Neural progenitor cell (in vitro differentiated cells): ENCODE data around the gene HPCA. TPM values are rescaled to one million over a fixed set of nuclear protein-coding genes. Genes with fewer than 3 reads are reported as not detected.

Experiments used
- DNase-seq: peaks from one replicate; pipeline ENCODE4 v3.0.0-alpha.2; 2016; ENCODE audit warnings: low spot score
- H2AFZ ChIP-seq: fragments of 200-600 bp; sonication (generic); replicated peaks from 2 replicates; pipeline ENCODE4 v1.6.1; 2016; ENCODE audit warnings: antibody characterized with exemption
- H3F3A ChIP-seq: fragments of 200-600 bp; sonication (generic); 2 replicates; pipeline ENCODE4 v1.6.1; 2016; ENCODE audit warnings: antibody characterized with exemption, low read depth
- H3K27ac ChIP-seq: fragments of 200-600 bp; sonication (generic); 2 replicates; pipeline ENCODE4 v1.5.1; 2016; ENCODE audit warnings: mild to moderate bottlenecking
- H3K27me3 ChIP-seq: fragments of 200-600 bp; sonication (generic); 2 replicates; pipeline ENCODE4 v1.6.1; 2016; ENCODE audit warnings: mild to moderate bottlenecking, moderate library complexity
- H3K36me3 ChIP-seq: fragments of 200-600 bp; sonication (generic); 2 replicates; pipeline ENCODE4 v1.5.1; 2016
- H3K4me1 ChIP-seq: fragments of 200-600 bp; sonication (generic); 2 replicates; pipeline ENCODE4 v1.6.1; 2016; ENCODE audit warnings: mixed run types
- H3K4me2 ChIP-seq: fragments of 200-600 bp; sonication (generic); 2 replicates; pipeline ENCODE4 v1.6.1; 2016
- H3K4me3 ChIP-seq: fragments of 200-600 bp; sonication (generic); 2 replicates; pipeline ENCODE4 v1.5.1; 2016
- H3K79me2 ChIP-seq: fragments of 200-600 bp; sonication (generic); 2 replicates; pipeline ENCODE4 v1.6.1; 2016; ENCODE audit warnings: low read depth
- H3K9ac ChIP-seq: fragments of 200-600 bp; sonication (generic); 2 replicates; pipeline ENCODE4 v1.6.1; 2016
- H3K9me3 ChIP-seq: fragments of 200-600 bp; sonication (generic); 2 replicates; pipeline ENCODE4 v1.5.1; 2016; ENCODE audit warnings: low read depth
- H4K20me1 ChIP-seq: fragments of 200-600 bp; sonication (generic); 2 replicates; pipeline ENCODE4 v1.6.1; 2016; ENCODE audit warnings: low read depth
- H3K27ac Mint-ChIP-seq: 3 replicates; pipeline ENCODE4 v1.8.0; 2021; ENCODE audit warnings: mixed read lengths
- H3K27me3 Mint-ChIP-seq: 2 replicates; pipeline ENCODE4 v1.8.0; 2022; ENCODE audit warnings: low read depth, mild to moderate bottlenecking, inconsistent platforms, moderate library complexity, mixed read lengths; ENCODE audit not compliant: insufficient read depth
- H3K36me3 Mint-ChIP-seq: 3 replicates; pipeline ENCODE4 v1.8.0; 2021; ENCODE audit warnings: mixed read lengths
- H3K4me1 Mint-ChIP-seq: 3 replicates; pipeline ENCODE4 v1.8.0; 2021; ENCODE audit warnings: mixed read lengths
- H3K4me3 Mint-ChIP-seq: 3 replicates; pipeline ENCODE4 v1.8.0; 2021; ENCODE audit warnings: mild to moderate bottlenecking, moderate library complexity, mixed read lengths
- H3K9me3 Mint-ChIP-seq: 3 replicates; pipeline ENCODE4 v1.8.0; 2020; ENCODE audit warnings: mixed read lengths
- EZH2 ChIP-seq: fragments of 200-600 bp; sonication (generic); IDR thresholded peaks from 2 replicates; pipeline ENCODE4 v1.6.1; 2017; ENCODE audit warnings: antibody characterized with exemption, mild to moderate bottlenecking, moderate library complexity
- EZH2phosphoT487 ChIP-seq: fragments of 200-600 bp; sonication (generic); IDR thresholded peaks from 2 replicates; pipeline ENCODE4 v1.6.1; 2017; ENCODE audit warnings: antibody characterized with exemption
- total RNA-seq: library from RNA; depleted of rRNA; stranded (reverse); fragments of >200 nt; gene quantifications from 2 replicates; pipeline ENCODE4 v1.2.3, GENCODE V29; 2015; ENCODE audit warnings: low replicate concordance
- TF ChIP-seq, protein P1 (sequence below): fragments of 200-600 bp; sonication (generic); IDR thresholded peaks from 2 replicates; pipeline ENCODE4 v1.5.1; 2017; ENCODE audit warnings: antibody characterized with exemption, mild to moderate bottlenecking

The HPCA gene
- total RNA-seq, 1 donor from 2014 or later = not detected

DNA sequence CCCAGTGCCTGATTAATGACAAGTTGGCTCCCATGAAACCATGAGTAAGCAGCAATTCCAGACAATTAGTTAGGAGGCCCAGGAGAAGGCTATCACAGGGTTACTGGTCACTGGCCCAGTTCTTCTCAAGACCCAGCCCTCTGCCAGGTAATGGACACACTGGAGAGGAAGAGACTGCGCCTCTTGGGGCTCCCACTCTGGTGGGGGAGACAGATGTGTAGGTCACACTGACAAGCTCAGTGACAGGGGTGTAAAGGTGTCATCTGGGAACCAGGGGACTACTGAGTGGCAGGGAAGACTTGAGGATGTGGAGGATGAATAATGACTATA is 4.9 kb downstream of the HPCA start:
- H3K27me3 Mint-ChIP-seq = peaks cover 38% of the 10 kb centered on the region
- H3K4me1 Mint-ChIP-seq = peaks cover 20% of the 10 kb centered on the region
- Histone ChIP-seq H4K20me1 (peaks cover 38% of the 10 kb centered on the region), H3K79me2 (no peaks in the 10 kb centered on the region), H3K4me1 (peaks cover 16% of the 10 kb centered on the region), H3K9ac (no peak overlapping the region), H3K36me3 (no peaks in the 10 kb centered on the region), H3F3A (peaks cover 17% of the 10 kb centered on the region), H2AFZ (no peak overlapping the region), H3K9me3 (no peaks in the 10 kb centered on the region), H3K27me3 (peaks cover 65% of the 10 kb centered on the region), H3K4me2 (no peak overlapping the region), H3K27ac (no peak overlapping the region), H3K4me3 (no peak overlapping the region)
- no peak overlapping the region for H3K4me3 Mint-ChIP-seq
- H3K9me3 Mint-ChIP-seq = no peaks in the 10 kb centered on the region
- TF ChIP-seq EZH2phosphoT487 (no peak), EZH2 (no peak)
- TF ChIP-seq, protein P1, sequence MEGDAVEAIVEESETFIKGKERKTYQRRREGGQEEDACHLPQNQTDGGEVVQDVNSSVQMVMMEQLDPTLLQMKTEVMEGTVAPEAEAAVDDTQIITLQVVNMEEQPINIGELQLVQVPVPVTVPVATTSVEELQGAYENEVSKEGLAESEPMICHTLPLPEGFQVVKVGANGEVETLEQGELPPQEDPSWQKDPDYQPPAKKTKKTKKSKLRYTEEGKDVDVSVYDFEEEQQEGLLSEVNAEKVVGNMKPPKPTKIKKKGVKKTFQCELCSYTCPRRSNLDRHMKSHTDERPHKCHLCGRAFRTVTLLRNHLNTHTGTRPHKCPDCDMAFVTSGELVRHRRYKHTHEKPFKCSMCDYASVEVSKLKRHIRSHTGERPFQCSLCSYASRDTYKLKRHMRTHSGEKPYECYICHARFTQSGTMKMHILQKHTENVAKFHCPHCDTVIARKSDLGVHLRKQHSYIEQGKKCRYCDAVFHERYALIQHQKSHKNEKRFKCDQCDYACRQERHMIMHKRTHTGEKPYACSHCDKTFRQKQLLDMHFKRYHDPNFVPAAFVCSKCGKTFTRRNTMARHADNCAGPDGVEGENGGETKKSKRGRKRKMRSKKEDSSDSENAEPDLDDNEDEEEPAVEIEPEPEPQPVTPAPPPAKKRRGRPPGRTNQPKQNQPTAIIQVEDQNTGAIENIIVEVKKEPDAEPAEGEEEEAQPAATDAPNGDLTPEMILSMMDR = no peak
- no peak overlapping the region for H3K27ac Mint-ChIP-seq
- no peak for DNase-seq
- no peaks in the 10 kb centered on the region for H3K36me3 Mint-ChIP-seq

DNA sequence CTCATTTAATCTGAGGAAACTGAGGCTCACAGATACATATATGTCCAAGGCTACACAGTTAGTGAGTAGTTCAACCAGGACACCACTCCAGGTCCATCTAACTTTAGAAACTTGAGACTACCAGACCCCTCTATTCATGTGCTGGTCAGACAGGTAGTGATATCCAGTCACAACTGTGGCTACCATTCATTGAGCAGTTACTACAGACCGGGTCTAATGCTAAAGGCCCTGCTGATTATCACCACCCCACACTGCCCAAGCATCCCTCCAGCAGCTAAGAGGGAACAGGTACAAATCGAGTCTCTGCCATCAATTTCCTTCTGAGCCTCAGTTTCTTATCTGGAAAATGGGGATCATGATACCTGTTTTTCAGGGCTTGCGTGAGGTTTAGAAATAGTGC is 5.3 kb downstream of the HPCA start:
- Histone ChIP-seq H3F3A (peaks cover 17% of the 10 kb centered on the region), H3K27ac (no peak overlapping the region), H3K79me2 (no peaks in the 10 kb centered on the region), H4K20me1 (peaks cover 35% of the 10 kb centered on the region), H3K27me3 (peaks cover 61% of the 10 kb centered on the region), H3K4me3 (no peak overlapping the region), H3K36me3 (no peaks in the 10 kb centered on the region), H3K4me2 (no peak overlapping the region), H3K9ac (no peak overlapping the region), H3K4me1 (peaks cover 15% of the 10 kb centered on the region), H3K9me3 (no peaks in the 10 kb centered on the region), H2AFZ (no peak overlapping the region)
- H3K9me3 Mint-ChIP-seq = no peaks in the 10 kb centered on the region
- no peaks in the 10 kb centered on the region for H3K36me3 Mint-ChIP-seq
- TF ChIP-seq EZH2phosphoT487 (no peak), EZH2 (no peak)
- TF ChIP-seq, protein P1 = no peak
- peak overlapping the region; percentile 77 for H3K4me3 Mint-ChIP-seq
- peaks cover 38% of the 10 kb centered on the region for H3K27me3 Mint-ChIP-seq
- no peak overlapping the region for H3K27ac Mint-ChIP-seq
- peaks cover 20% of the 10 kb centered on the region for H3K4me1 Mint-ChIP-seq
- no peak for DNase-seq

DNA sequence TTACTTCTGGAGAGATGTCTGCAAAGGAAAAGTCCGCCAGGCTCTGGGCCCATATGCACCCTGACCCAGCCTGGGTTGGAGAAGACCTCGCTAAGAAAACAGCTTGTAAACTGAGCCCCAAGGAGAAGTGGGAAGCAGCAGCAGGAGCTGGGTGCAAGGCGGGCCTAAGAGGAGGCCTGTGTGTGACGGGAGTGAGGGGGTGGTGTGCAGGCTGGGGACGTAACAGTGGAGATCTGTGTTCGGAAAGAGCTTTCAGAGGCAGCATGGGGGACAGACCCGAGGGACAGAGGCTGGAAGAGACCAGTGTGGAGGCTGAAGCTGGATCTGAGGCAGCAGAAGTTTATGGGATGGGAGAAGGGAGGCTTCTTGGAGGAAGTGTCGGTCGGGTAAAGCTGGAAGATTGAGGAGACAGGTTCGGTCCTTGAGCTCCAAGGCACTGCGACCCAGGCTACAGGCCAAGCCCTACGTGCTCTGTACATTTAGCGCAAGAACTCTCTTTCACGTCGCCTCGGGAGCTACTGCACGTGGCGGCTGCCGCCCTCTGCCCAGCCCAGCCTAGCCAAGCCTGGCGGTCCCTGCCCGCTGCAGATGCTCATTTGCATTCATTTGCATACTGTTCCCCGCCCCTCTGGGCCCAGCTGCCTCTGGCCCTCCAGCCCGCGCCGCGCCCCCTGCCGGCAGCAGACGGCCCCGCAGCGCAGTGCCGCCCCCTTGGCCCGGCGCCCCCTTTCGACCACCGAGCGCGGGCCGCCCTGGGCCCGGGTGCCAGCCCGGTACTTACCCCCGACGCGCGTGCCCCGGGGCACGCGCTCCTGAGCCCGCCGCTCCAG is 6.3 kb downstream of the HPCA start:
- no peak overlapping the region for H3K27ac Mint-ChIP-seq

More for the DNA sequence above, 6.3 kb downstream of the HPCA start:
- Histone ChIP-seq H3K36me3 (no peaks in the 10 kb centered on the region), H4K20me1 (peaks cover 26% of the 10 kb centered on the region), H3K4me2 (peak overlapping the region; percentile 82), H3K9ac (no peak overlapping the region), H3K4me1 (peaks cover 15% of the 10 kb centered on the region), H3K4me3 (peak overlapping the region; percentile 65), H3K9me3 (no peaks in the 10 kb centered on the region), H3K27ac (no peak overlapping the region), H3K27me3 (peaks cover 51% of the 10 kb centered on the region), H2AFZ (peak overlapping the region; percentile 81), H3F3A (peaks cover 17% of the 10 kb centered on the region), H3K79me2 (no peaks in the 10 kb centered on the region)
- Mint-ChIP-seq H3K4me1 (peaks cover 20% of the 10 kb centered on the region), H3K27me3 (peaks cover 28% of the 10 kb centered on the region), H3K4me3 (peak overlapping the region; percentile 84), H3K9me3 (no peaks in the 10 kb centered on the region), H3K36me3 (no peaks in the 10 kb centered on the region)
- TF ChIP-seq EZH2 = no peak
- TF ChIP-seq, protein P1 = peak; percentile 78
- TF ChIP-seq EZH2phosphoT487 = no peak
- DNase-seq = peak; percentile 88
